ENCODE measurements around the gene FAM170B.

- TF ChIP-seq CTCF (conservative IDR thresholded peaks at IDR 0.05; ENCODE audit: low read depth, low read length) (no peak), EZH2 (IDR thresholded peaks at IDR 0.05; ENCODE audit: low read length, unreplicated experiment) (no peak), EZH2phosphoT487 (IDR thresholded peaks at IDR 0.05; ENCODE audit: borderline replicate concordance, low read length) (no peak)
These were observed 5.4 kb upstream of the FAM170B start for GRCh38 chr10:49139028-49139845.

Data from PC-3 (cell line).